Bronchial epithelial cell (primary cell): Measurements from ENCODE around the gene KLK15. TPM values are rescaled to one million over a fixed set of nuclear protein-coding genes. Genes with fewer than 3 reads are reported as not detected.

Experiments
- DNase-seq: peaks from one replicate; pipeline ENCODE4 v3.0.0-alpha.2; 2010; ENCODE audit warnings: low read depth
- FAIRE-seq: peaks from 2 replicates; lab custom pipeline; 2011; peaks lifted over from hg19 to GRCh38; lab: Jason Lieb, UNC
- H3K27me3 ChIP-seq: 2 replicates; pipeline ENCODE4 v1.5.1; 2011; ENCODE audit warnings: low read length; ENCODE audit not compliant: control insufficient read depth, insufficient read depth
- H3K36me3 ChIP-seq: 2 replicates; pipeline ENCODE4 v1.5.1; 2011; ENCODE audit warnings: low read length; ENCODE audit not compliant: control insufficient read depth, insufficient read depth
- H3K4me3 ChIP-seq: 2 replicates; pipeline ENCODE4 v1.5.1; 2011; ENCODE audit warnings: mild to moderate bottlenecking, low read depth, low read length, control low read depth
- CTCF ChIP-seq: IDR thresholded peaks from 2 replicates; pipeline ENCODE4 v1.5.1; 2011; ENCODE audit warnings: mild to moderate bottlenecking, moderate library complexity, low read length, control low read depth, inconsistent platforms; ENCODE audit not compliant: insufficient read depth, severe bottlenecking
- total RNA-seq: library from RNA; depleted of rRNA; stranded (reverse); fragments of >200 nt; gene quantifications from 2 replicates; pipeline ENCODE4 v1.2.1, GENCODE V29; 2014

The KLK15 gene
- total RNA-seq, 1 donor from 2014 or later: not detected

- no peaks in the 10 kb centered on the region for H3K36me3 ChIP-seq
- DNase-seq (no peak), FAIRE-seq (no peak)
- H3K4me3 ChIP-seq: no peak overlapping the region
- H3K27me3 ChIP-seq: peaks cover 9% of the 10 kb centered on the region
- TF ChIP-seq CTCF: no peak
Measured at GRCh38 chr19:50820086-50820485, 13.3 kb downstream of the KLK15 start.

- no peak for DNase-seq
- TF ChIP-seq CTCF: no peak
- no peak for FAIRE-seq
- H3K4me3 ChIP-seq: no peak overlapping the region
- H3K27me3 ChIP-seq: peaks cover 9% of the 10 kb centered on the region
- H3K36me3 ChIP-seq: no peaks in the 10 kb centered on the region
Measured at GRCh38 chr19:50819636-50820035, 13.7 kb downstream of the KLK15 start.

GRCh38 chr19:50818859-50819472 lies 14.4 kb downstream of the KLK15 start:
- H3K27me3 ChIP-seq: peaks cover 9% of the 10 kb centered on the region
- DNase-seq: no peak
- FAIRE-seq: no peak
- no peak overlapping the region for H3K4me3 ChIP-seq
- TF ChIP-seq CTCF: no peak
- H3K36me3 ChIP-seq: no peaks in the 10 kb centered on the region

- FAIRE-seq (no peak), DNase-seq (no peak)
- Histone ChIP-seq H3K27me3 (peaks cover 9% of the 10 kb centered on the region), H3K36me3 (no peaks in the 10 kb centered on the region), H3K4me3 (peak overlapping the region; percentile 31)
- TF ChIP-seq CTCF: no peak
Measured at GRCh38 chr19:50817941-50818858, 15.2 kb downstream of the KLK15 start.

- no peak overlapping the region for H3K4me3 ChIP-seq
- FAIRE-seq (no peak), DNase-seq (no peak)
- no peaks in the 10 kb centered on the region for H3K36me3 ChIP-seq
- no peak for TF ChIP-seq CTCF
- H3K27me3 ChIP-seq: peaks cover 3% of the 10 kb centered on the region
Measured at GRCh38 chr19:50815439-50815838, 17.9 kb downstream of the KLK15 start.
